Measurements from ENCODE around the gene MIPOL1.

MIPOL1 gene

GRCh38 chr14:37563189-37563588, 365.5 kb downstream of the MIPOL1 start:
- in situ Hi-C loops (cut with HindIII; ENCODE audit: low sequenced_read_pairs), result no loop called here
- no peak for DNase-seq (ENCODE audit: low read depth)
- no peak overlapping the region for H3K4me3 ChIP-seq (ENCODE audit: low read depth, low read length)
- TF ChIP-seq CTCF (IDR thresholded peaks at IDR 0.05; ENCODE audit: low read depth, low read length, missing control alignments), result no peak

- in situ Hi-C loops (cut with HindIII; ENCODE audit: low sequenced_read_pairs), result no loop called here
- TF ChIP-seq CTCF (IDR thresholded peaks at IDR 0.05; ENCODE audit: low read depth, low read length, missing control alignments), result peak; percentile 38
- H3K4me3 ChIP-seq (ENCODE audit: low read depth, low read length), result no peak overlapping the region
- no peak for DNase-seq (ENCODE audit: low read depth)
Measured at GRCh38 chr14:37565550-37565949, 367.8 kb downstream of the MIPOL1 start.

DNA sequence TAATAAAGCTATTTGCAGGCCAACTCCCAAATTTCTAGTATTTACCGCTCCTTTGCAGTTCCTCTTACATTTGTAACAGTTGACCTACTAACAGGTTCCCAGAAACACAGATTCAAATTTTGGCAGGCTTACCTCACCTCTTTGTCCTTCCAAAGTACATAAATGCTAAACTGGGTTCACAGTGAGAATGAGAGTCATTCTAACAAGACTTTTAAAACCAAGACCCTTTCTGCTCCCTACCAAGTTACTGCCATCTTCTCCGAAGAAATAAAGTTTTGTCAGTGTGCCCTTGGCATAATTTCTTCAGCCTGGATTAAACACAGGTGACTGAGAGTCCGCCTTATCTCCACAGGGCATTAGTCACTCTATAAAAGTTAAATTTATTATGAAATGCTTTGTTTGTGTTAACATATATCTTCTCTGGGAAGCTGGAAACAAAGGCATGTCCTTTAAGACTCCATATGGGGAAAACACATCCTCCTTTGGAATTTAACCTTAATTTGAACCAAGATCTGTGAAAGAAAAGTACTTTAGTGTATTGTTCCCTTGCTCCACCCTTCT, 369.2 kb downstream of the MIPOL1 start:
- no peak for TF ChIP-seq CTCF (IDR thresholded peaks at IDR 0.05; ENCODE audit: low read depth, low read length, missing control alignments)
- no peak for DNase-seq (ENCODE audit: low read depth)
- in situ Hi-C loops (cut with HindIII; ENCODE audit: low sequenced_read_pairs), result no loop called here
- H3K4me3 ChIP-seq (ENCODE audit: low read depth, low read length), result no peak overlapping the region

GRCh38 chr14:37569729-37570128, 372.0 kb downstream of the MIPOL1 start:
- DNase-seq (ENCODE audit: low read depth), result no peak
- H3K4me3 ChIP-seq (ENCODE audit: low read depth, low read length), result no peak overlapping the region
- in situ Hi-C loops (cut with HindIII; ENCODE audit: low sequenced_read_pairs), result no loop called here
- TF ChIP-seq CTCF (IDR thresholded peaks at IDR 0.05; ENCODE audit: low read depth, low read length, missing control alignments), result no peak

DNA sequence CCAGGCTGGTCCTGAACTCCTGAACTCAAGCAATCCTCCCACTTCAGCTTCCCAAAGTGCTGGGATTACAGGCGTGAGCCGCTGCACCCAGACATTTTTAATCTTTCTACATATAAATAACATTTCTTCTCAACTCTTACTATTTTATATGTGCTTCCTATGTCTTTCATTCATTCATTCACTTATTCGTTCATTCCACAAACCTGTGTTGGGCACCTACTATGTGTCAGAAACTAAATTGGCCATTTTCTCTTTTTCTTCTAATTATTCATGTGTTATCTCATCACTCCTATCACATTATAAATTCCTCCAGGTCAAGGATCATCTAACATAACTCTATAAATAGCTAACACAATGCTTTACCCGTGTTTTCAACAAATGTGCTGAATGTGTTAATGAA, 373.7 kb downstream of the MIPOL1 start:
- TF ChIP-seq CTCF (IDR thresholded peaks at IDR 0.05; ENCODE audit: low read depth, low read length, missing control alignments), result no peak
- in situ Hi-C loops (cut with HindIII; ENCODE audit: low sequenced_read_pairs), result no loop called here
- no peak overlapping the region for H3K4me3 ChIP-seq (ENCODE audit: low read depth, low read length)
- DNase-seq (ENCODE audit: low read depth), result no peak

DNA sequence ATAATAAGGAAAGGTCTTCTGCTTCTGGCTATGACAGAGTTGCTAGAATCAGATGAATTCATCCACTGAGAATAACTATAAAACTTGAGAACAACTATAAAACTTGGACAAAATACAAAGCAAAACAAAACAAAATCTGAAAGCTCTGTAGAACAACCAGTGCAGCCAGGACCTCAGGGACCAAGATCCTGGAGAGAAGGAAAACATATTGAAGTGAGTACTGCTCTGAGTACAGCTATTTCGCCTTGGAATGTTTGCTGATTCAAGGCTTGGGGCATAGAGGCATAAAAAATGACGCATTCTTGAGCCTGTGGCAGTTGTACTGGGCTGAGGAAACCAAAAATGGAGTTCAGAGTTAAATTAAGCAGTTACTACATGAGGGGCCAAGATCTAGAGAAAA, 375.6 kb downstream of the MIPOL1 start:
- TF ChIP-seq CTCF (IDR thresholded peaks at IDR 0.05; ENCODE audit: low read depth, low read length, missing control alignments), result no peak
- in situ Hi-C loops (cut with HindIII; ENCODE audit: low sequenced_read_pairs), result no loop called here
- no peak overlapping the region for H3K4me3 ChIP-seq (ENCODE audit: low read depth, low read length)
- no peak for DNase-seq (ENCODE audit: low read depth)

- no peak for TF ChIP-seq CTCF (IDR thresholded peaks at IDR 0.05; ENCODE audit: low read depth, low read length, missing control alignments)
- no peak overlapping the region for H3K4me3 ChIP-seq (ENCODE audit: low read depth, low read length)
- in situ Hi-C loops (cut with HindIII; ENCODE audit: low sequenced_read_pairs), result no loop called here
- no peak for DNase-seq (ENCODE audit: low read depth)
Measured at GRCh38 chr14:37579274-37579673, 381.5 kb downstream of the MIPOL1 start.
